ENCODE data around the gene CRY1.

Gene CRY1

GRCh38 chr12:107115119-107115518, 21.8 kb upstream of the CRY1 start:
- Histone ChIP-seq H2AFZ (ENCODE audit: low read depth, low read length, severe bottlenecking) (no peak overlapping the region), H3K4me2 (ENCODE audit: low read depth, low read length, poor library complexity, severe bottlenecking) (no peak overlapping the region), H3K27me3 (ENCODE audit: low read length) (no peaks in the 10 kb centered on the region), H4K20me1 (ENCODE audit: low read depth, low read length) (no peaks in the 10 kb centered on the region), H3K9me3 (ENCODE audit: insufficient read depth, low read length) (no peaks in the 10 kb centered on the region), H3K4me3 (ENCODE audit: insufficient read depth, low read length, poor library complexity, severe bottlenecking) (no peak overlapping the region), H3K79me2 (ENCODE audit: insufficient read depth, low read length) (no peaks in the 10 kb centered on the region), H3K9me2 (replicated peaks; ENCODE audit: insufficient read depth, low read length) (no peaks in the 10 kb centered on the region), H3F3A (ENCODE audit: insufficient read depth) (no peaks in the 10 kb centered on the region), H3K27ac (ENCODE audit: low read depth, low read length) (no peak overlapping the region), H3K36me3 (ENCODE audit: low read length) (no peaks in the 10 kb centered on the region), H3K9ac (ENCODE audit: low read length) (no peak overlapping the region)
- TF ChIP-seq, protein P1, sequence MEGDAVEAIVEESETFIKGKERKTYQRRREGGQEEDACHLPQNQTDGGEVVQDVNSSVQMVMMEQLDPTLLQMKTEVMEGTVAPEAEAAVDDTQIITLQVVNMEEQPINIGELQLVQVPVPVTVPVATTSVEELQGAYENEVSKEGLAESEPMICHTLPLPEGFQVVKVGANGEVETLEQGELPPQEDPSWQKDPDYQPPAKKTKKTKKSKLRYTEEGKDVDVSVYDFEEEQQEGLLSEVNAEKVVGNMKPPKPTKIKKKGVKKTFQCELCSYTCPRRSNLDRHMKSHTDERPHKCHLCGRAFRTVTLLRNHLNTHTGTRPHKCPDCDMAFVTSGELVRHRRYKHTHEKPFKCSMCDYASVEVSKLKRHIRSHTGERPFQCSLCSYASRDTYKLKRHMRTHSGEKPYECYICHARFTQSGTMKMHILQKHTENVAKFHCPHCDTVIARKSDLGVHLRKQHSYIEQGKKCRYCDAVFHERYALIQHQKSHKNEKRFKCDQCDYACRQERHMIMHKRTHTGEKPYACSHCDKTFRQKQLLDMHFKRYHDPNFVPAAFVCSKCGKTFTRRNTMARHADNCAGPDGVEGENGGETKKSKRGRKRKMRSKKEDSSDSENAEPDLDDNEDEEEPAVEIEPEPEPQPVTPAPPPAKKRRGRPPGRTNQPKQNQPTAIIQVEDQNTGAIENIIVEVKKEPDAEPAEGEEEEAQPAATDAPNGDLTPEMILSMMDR (IDR thresholded peaks at IDR 0.05; ENCODE audit: insufficient read depth, low read length, poor library complexity, severe bottlenecking), result no peak

GRCh38 chr12:107111314-107111713, 18.0 kb upstream of the CRY1 start:
- H3K27ac ChIP-seq (ENCODE audit: low read depth, low read length), result no peak overlapping the region
- no peaks in the 10 kb centered on the region for H3K79me2 ChIP-seq (ENCODE audit: insufficient read depth, low read length)
- no peaks in the 10 kb centered on the region for H3K27me3 ChIP-seq (ENCODE audit: low read length)
- no peak overlapping the region for H3K4me2 ChIP-seq (ENCODE audit: low read depth, low read length, poor library complexity, severe bottlenecking)
- H3K4me3 ChIP-seq (ENCODE audit: insufficient read depth, low read length, poor library complexity, severe bottlenecking), result no peak overlapping the region
- no peaks in the 10 kb centered on the region for H4K20me1 ChIP-seq (ENCODE audit: low read depth, low read length)
- H3F3A ChIP-seq (ENCODE audit: insufficient read depth), result no peaks in the 10 kb centered on the region
- H3K36me3 ChIP-seq (ENCODE audit: low read length), result no peaks in the 10 kb centered on the region
- H3K9me2 ChIP-seq (replicated peaks; ENCODE audit: insufficient read depth, low read length), result no peaks in the 10 kb centered on the region
- TF ChIP-seq EZH2phosphoT487 (conservative IDR thresholded peaks at IDR 0.05; ENCODE audit: low read length), result no peak
- TF ChIP-seq, protein P1 (IDR thresholded peaks at IDR 0.05; ENCODE audit: insufficient read depth, low read length, poor library complexity, severe bottlenecking), result no peak
- H3K9ac ChIP-seq (ENCODE audit: low read length), result no peak overlapping the region
- no peaks in the 10 kb centered on the region for H3K9me3 ChIP-seq (ENCODE audit: insufficient read depth, low read length)
- H2AFZ ChIP-seq (ENCODE audit: low read depth, low read length, severe bottlenecking), result no peak overlapping the region

DNA sequence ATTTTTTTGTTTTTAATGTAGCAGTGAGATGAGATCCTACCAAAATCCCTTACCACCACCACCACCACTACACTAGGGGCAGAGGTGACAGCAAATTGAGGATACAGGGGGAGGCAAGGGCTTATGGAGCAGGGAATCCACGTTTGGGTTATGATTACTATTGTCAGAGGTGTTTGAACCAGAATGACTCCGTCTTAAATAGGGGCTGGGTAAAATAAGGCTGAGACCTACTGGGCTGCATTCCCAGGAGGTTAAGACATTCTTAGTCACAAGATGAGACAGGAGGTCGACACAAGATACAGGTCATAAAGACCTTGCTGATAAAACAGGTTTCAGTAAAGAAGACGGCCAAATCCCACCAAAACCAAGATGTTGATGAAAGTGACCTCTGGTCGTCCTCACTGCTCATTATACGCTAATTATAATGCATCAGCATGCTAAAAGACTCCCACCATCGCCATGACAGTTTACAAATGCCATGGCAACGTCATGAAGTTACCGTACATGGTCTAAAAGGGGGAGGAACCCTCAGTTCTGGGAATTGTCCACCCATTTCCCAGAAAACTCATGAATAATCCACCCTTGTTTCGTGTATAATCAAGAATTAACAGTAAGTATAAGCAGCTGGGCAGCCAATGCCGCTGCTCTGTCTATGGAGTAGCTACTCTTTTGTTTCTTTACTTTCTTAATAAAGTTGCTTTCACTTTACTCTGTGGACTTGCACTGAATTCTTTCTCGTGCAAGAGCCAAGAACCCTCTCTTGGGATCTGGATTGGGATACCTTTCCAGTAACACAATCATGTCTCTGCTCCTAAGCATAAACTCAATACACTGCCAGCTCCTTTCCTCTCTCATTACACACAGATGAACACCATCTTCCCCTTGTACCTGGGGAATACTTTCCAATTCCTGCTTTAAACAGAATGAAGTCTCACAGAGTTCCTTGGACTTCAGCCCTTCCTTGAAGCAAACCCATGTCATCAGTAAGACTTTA, 16.7 kb upstream of the CRY1 start:
- no peak overlapping the region for H3K27ac ChIP-seq (ENCODE audit: low read depth, low read length)
- H3K9ac ChIP-seq (ENCODE audit: low read length), result no peak overlapping the region
- no peaks in the 10 kb centered on the region for H3K9me2 ChIP-seq (replicated peaks; ENCODE audit: insufficient read depth, low read length)
- no peak overlapping the region for H2AFZ ChIP-seq (ENCODE audit: low read depth, low read length, severe bottlenecking)
- no peaks in the 10 kb centered on the region for H3F3A ChIP-seq (ENCODE audit: insufficient read depth)
- no peak overlapping the region for H3K4me2 ChIP-seq (ENCODE audit: low read depth, low read length, poor library complexity, severe bottlenecking)
- H3K4me3 ChIP-seq (ENCODE audit: insufficient read depth, low read length, poor library complexity, severe bottlenecking), result no peak overlapping the region
- H3K9me3 ChIP-seq (ENCODE audit: insufficient read depth, low read length), result no peaks in the 10 kb centered on the region
- no peaks in the 10 kb centered on the region for H4K20me1 ChIP-seq (ENCODE audit: low read depth, low read length)
- no peaks in the 10 kb centered on the region for H3K27me3 ChIP-seq (ENCODE audit: low read length)
- H3K79me2 ChIP-seq (ENCODE audit: insufficient read depth, low read length), result no peaks in the 10 kb centered on the region
- no peak for TF ChIP-seq EZH2phosphoT487 (conservative IDR thresholded peaks at IDR 0.05; ENCODE audit: low read length)
- TF ChIP-seq, protein P1 (IDR thresholded peaks at IDR 0.05; ENCODE audit: insufficient read depth, low read length, poor library complexity, severe bottlenecking), result no peak
- no peaks in the 10 kb centered on the region for H3K36me3 ChIP-seq (ENCODE audit: low read length)

Measured in SU-DHL-6 (cell line).